Measurements from ENCODE around the gene PTCD1. TPM values are rescaled to one million over a fixed set of nuclear protein-coding genes. Genes with fewer than 3 reads are reported as not detected.

The PTCD1 gene
- total and polyA plus RNA-seq, 2 of the 8 experiments (the other 6 are each of a cell fraction or from before 2014, with no cell fraction given) = 7.5 to 7.6 TPM

DNA sequence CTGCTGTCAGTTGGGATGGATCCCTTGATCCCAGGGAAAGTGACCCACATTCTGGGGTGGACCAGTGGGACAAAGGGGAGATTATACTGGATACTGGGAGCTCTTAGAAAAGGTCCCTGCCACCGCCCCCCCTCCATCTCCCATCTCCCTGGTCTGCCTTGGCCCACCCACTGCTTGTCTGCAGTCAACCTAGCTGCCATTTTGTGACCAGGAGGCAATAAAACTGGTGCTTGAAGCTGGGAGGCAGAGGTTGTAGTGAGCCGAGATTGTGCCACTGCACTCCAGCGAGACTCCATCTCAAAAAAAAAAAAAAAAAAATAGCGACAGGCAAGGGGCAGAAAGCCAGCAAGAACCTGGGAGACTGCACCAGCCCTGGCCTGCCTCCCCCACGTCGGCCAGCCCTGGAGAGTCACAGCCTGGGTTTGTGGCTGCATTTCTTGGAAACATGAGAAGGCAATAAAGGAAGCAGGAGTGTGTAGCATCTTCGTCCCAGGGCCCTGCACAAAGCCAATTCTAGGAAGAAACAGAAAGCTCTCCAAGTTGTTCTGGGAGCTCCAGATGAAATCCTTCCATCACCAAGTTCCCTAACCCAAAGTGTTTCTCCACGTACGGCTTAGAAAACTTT, 68.7 kb downstream of the PTCD1 start:
- POLR2A ChIA-PET (ENCODE audit: partially characterized antibody) = interaction anchor here (0.6 to 4.1 kb wide), 5 partner anchors 10 to 279 kb away, joined by 3 to 18 read pairs (median 3); partner anchors contain the start of genes BUD31 and PDAP1
- Histone ChIP-seq H3K23me2 (ENCODE audit: low read depth, low read length) (0 out of 2 replicates have a peak, but pooled peaks cover 6% of the 10 kb centered on the region), H3K18ac (ENCODE audit: extremely low read depth, low read length) (no peak overlapping the region), H3K79me1 (ENCODE audit: low read depth, low read length) (no peaks in the 10 kb centered on the region), H3K56ac (replicated peaks; ENCODE audit: insufficient read length, low read depth, low read length) (no peak overlapping the region), H2BK20ac (ENCODE audit: low read length) (no peak overlapping the region), H2BK12ac (ENCODE audit: low read depth, low read length) (no peak overlapping the region), H3K9ac (replicated peaks in 1 of 4; ENCODE audit: extremely low read depth in 1 of 4, low read depth in 3 of 4, low read length in 3 of 4) (no peak overlapping the region), H3K36me3 (ENCODE audit: control insufficient read depth in 2 of 4, insufficient read depth in 4 of 4, low read length in 3 of 4) (peaks cover 0 to 2% (median 1%) of the 10 kb centered on the region in 4 experiments; a peak in 4 of 8 replicates), H4K20me1 (replicated peaks in 1 of 2; ENCODE audit: control insufficient read depth in 1 of 2, insufficient read depth in 2 of 2, low read length in 2 of 2) (peaks cover 0 to 2% of the 10 kb centered on the region in 2 experiments), H2AFZ (ENCODE audit: low read length) (no peak overlapping the region), H2BK5ac (ENCODE audit: low read depth, low read length) (no peak overlapping the region; the same call in 1 of the 2 replicates), H3K4me3 (ENCODE audit: extremely low read depth in 1 of 4, insufficient read depth in 2 of 4, low read depth in 3 of 4, low read length in 4 of 4) (no peak overlapping the region), H3K4me1 (replicated peaks in 1 of 4; ENCODE audit: control insufficient read depth in 3 of 4, insufficient read depth in 4 of 4, low read length in 3 of 4) (peaks cover 0 to 9% (median 5%) of the 10 kb centered on the region in 4 experiments; a peak in 6 of 7 replicates), H3K4ac (replicated peaks; ENCODE audit: insufficient read length, low read depth, low read length) (no peak overlapping the region), H3K27ac (ENCODE audit: low read depth, low read length) (no peak overlapping the region), H3K27me3 (replicated peaks in 1 of 4; ENCODE audit: control insufficient read depth in 3 of 4, extremely low read depth in 1 of 4, insufficient read depth in 3 of 4, low read length in 3 of 4) (no peaks in the 10 kb centered on the region), H3K23ac (ENCODE audit: insufficient read length) (no peak overlapping the region), H2AK5ac (ENCODE audit: low read depth, low read length) (no peak overlapping the region), H2BK15ac (ENCODE audit: low read length) (no peak overlapping the region), H4K8ac (ENCODE audit: extremely low read depth, insufficient read depth, low read length) (no peak overlapping the region), H3K4me2 (ENCODE audit: insufficient read depth in 1 of 2, low read depth in 2 of 2, low read length in 2 of 2) (no peak overlapping the region), H3K14ac (ENCODE audit: insufficient read length) (no peak overlapping the region), H4K5ac (ENCODE audit: insufficient read length, low read depth, low read length) (no peak overlapping the region), H4K91ac (replicated peaks; ENCODE audit: insufficient read length, low read length) (no peak overlapping the region), H3K79me2 (ENCODE audit: control insufficient read depth in 1 of 2, insufficient read depth in 2 of 2, low read length in 2 of 2) (no peaks in the 10 kb centered on the region), H3K9me3 (ENCODE audit: insufficient read depth in 2 of 2, low read depth in 1 of 2, low read length in 1 of 2) (no peaks in the 10 kb centered on the region), H2BK120ac (replicated peaks; ENCODE audit: low read depth, low read length) (no peak overlapping the region)
- no peak for FAIRE-seq
- TF ChIP-seq GABPA (IDR thresholded peaks at IDR 0.05; ENCODE audit: borderline replicate concordance, insufficient read depth, low read length) = no peak
- TF ChIP-seq, protein P1, sequence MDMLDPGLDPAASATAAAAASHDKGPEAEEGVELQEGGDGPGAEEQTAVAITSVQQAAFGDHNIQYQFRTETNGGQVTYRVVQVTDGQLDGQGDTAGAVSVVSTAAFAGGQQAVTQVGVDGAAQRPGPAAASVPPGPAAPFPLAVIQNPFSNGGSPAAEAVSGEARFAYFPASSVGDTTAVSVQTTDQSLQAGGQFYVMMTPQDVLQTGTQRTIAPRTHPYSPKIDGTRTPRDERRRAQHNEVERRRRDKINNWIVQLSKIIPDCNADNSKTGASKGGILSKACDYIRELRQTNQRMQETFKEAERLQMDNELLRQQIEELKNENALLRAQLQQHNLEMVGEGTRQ (IDR thresholded peaks at IDR 0.05; ENCODE audit: low read length) = no peak
- no peak for TF ChIP-seq SUZ12 (IDR thresholded peaks at IDR 0.05; ENCODE audit: low read length)
- DNase-seq (ENCODE audit: low read depth in 1 of 2, low spot score in 2 of 2) = no peak
- 83% methylated on average over 8 of the region's 9 CpGs; no CpG with 5 or more reads in 1 of the 2 experiments for WGBS, 2 experiments (ENCODE audit: extremely low coverage in 1 of 2, insufficient coverage in 1 of 2, insufficient read length in 1 of 2, insufficient replicate concordance in 2 of 2, low coverage in 1 of 2, low lambda C conversion rate in 2 of 2, missing lambda C conversion rate in 1 of 2)
- CTCF ChIA-PET (ENCODE audit: partially characterized antibody) = interaction anchor here (0.6 to 1.2 kb wide), 4 partner anchors 10 to 542 kb away, joined by 3 to 4 read pairs (median 3); no protein-coding TSS in a partner anchor
